Mucosa of stomach (tissue), 1 donor: ENCODE results near the gene GTF3C5.
"Not testable (repeated sequence)": the region's sequence is repeated elsewhere in the genome, so short reads cannot be mapped to it uniquely, and the experiment has no call there.

Experiments used
- H3K27me3 ChIP-seq: one replicate; pipeline ENCODE4 v1.7.0; 2013; ENCODE audit warnings: mild to moderate bottlenecking, low read length; ENCODE audit not compliant: control insufficient read depth, insufficient read depth
- H3K36me3 ChIP-seq: one replicate; pipeline ENCODE4 v1.7.0; 2013; ENCODE audit warnings: low read length; ENCODE audit not compliant: control insufficient read depth, insufficient read depth
- H3K4me1 ChIP-seq: one replicate; pipeline ENCODE4 v1.7.0; 2013; ENCODE audit warnings: mild to moderate bottlenecking, low read length; ENCODE audit not compliant: control insufficient read depth, insufficient read depth
- H3K4me3 ChIP-seq: one replicate; pipeline ENCODE4 v1.7.0; 2013; ENCODE audit warnings: low read length
- H3K9ac ChIP-seq: one replicate; pipeline ENCODE4 v1.7.0; 2013; ENCODE audit warnings: mild to moderate bottlenecking, low read length, moderate library complexity
- H3K9me3 ChIP-seq: one replicate; pipeline ENCODE4 v1.7.0; 2013; ENCODE audit warnings: mild to moderate bottlenecking, low read length, moderate library complexity; ENCODE audit not compliant: control insufficient read depth
- donor health status: Pancreatic carcinoma.

The GTF3C5 gene

GRCh38 chr9:133059623-133060022 is 28.8 kb downstream of the GTF3C5 start:
- H3K27me3 ChIP-seq = no peaks in the 10 kb centered on the region
- H3K9me3 ChIP-seq = no peaks in the 10 kb centered on the region
- no peak overlapping the region for H3K4me3 ChIP-seq
- H3K36me3 ChIP-seq = peaks cover 16% of the 10 kb centered on the region
- H3K9ac ChIP-seq = no peak overlapping the region
- no peaks in the 10 kb centered on the region for H3K4me1 ChIP-seq

- Histone ChIP-seq H3K4me3 (no peak overlapping the region), H3K9ac (no peak overlapping the region), H3K9me3 (no peaks in the 10 kb centered on the region), H3K4me1 (no peaks in the 10 kb centered on the region), H3K36me3 (peaks cover 7% of the 10 kb centered on the region), H3K27me3 (no peaks in the 10 kb centered on the region)
Observed at GRCh38 chr9:133060417-133060841, 29.6 kb downstream of the GTF3C5 start.

GRCh38 chr9:133061019-133061763 is 30.4 kb downstream of the GTF3C5 start:
- H3K27me3 ChIP-seq, H3K9ac ChIP-seq, H3K36me3 ChIP-seq, H3K9me3 ChIP-seq, H3K4me3 ChIP-seq, H3K4me1 ChIP-seq: not testable (repeated sequence)

- not testable (repeated sequence) for H3K4me3 ChIP-seq, H3K4me1 ChIP-seq, H3K9ac ChIP-seq, H3K9me3 ChIP-seq, H3K36me3 ChIP-seq, H3K27me3 ChIP-seq
Observed at GRCh38 chr9:133061764-133062145, 31.0 kb downstream of the GTF3C5 start, which contains the start of gene CEL. Gene CEL (plus strand): TSS chr9:133061981. CDS start chr9:133062003, 22 bp downstream.

- H3K4me3 ChIP-seq, H3K4me1 ChIP-seq, H3K27me3 ChIP-seq, H3K9ac ChIP-seq, H3K36me3 ChIP-seq, H3K9me3 ChIP-seq: not testable (repeated sequence)
Observed at GRCh38 chr9:133062569-133062968, 31.8 kb downstream of the GTF3C5 start.

GRCh38 chr9:133063159-133063499 is 32.3 kb downstream of the GTF3C5 start:
- H3K9me3 ChIP-seq = no peaks in the 10 kb centered on the region
- no peak overlapping the region for H3K9ac ChIP-seq
- no peak overlapping the region for H3K4me3 ChIP-seq
- H3K27me3 ChIP-seq = no peaks in the 10 kb centered on the region
- no peaks in the 10 kb centered on the region for H3K4me1 ChIP-seq
- H3K36me3 ChIP-seq = no peaks in the 10 kb centered on the region

- Histone ChIP-seq H3K9me3 (no peaks in the 10 kb centered on the region), H3K36me3 (no peaks in the 10 kb centered on the region), H3K27me3 (no peaks in the 10 kb centered on the region), H3K4me1 (no peaks in the 10 kb centered on the region), H3K4me3 (no peak overlapping the region), H3K9ac (no peak overlapping the region)
Observed at GRCh38 chr9:133063500-133064231, 32.9 kb downstream of the GTF3C5 start.

- H3K36me3 ChIP-seq = no peaks in the 10 kb centered on the region
Observed at GRCh38 chr9:133064241-133065069, 33.7 kb downstream of the GTF3C5 start.

GRCh38 chr9:133065070-133065388 is 34.2 kb downstream of the GTF3C5 start:
- no peak overlapping the region for H3K9ac ChIP-seq
- no peak overlapping the region for H3K4me3 ChIP-seq
- H3K4me1 ChIP-seq = no peaks in the 10 kb centered on the region
- no peaks in the 10 kb centered on the region for H3K27me3 ChIP-seq
- no peaks in the 10 kb centered on the region for H3K9me3 ChIP-seq
- no peaks in the 10 kb centered on the region for H3K36me3 ChIP-seq

More at GRCh38 chr9:133064241-133065069, 33.7 kb downstream of the GTF3C5 start:
- Histone ChIP-seq H3K4me1 (no peaks in the 10 kb centered on the region), H3K27me3 (no peaks in the 10 kb centered on the region), H3K9ac (no peak overlapping the region), H3K9me3 (no peaks in the 10 kb centered on the region), H3K4me3 (no peak overlapping the region)

- Histone ChIP-seq H3K36me3 (no peaks in the 10 kb centered on the region), H3K27me3 (no peaks in the 10 kb centered on the region), H3K9ac (no peak overlapping the region), H3K4me3 (no peak overlapping the region), H3K9me3 (no peaks in the 10 kb centered on the region), H3K4me1 (no peaks in the 10 kb centered on the region)
Observed at GRCh38 chr9:133066181-133066983, 35.6 kb downstream of the GTF3C5 start.

GRCh38 chr9:133067006-133067405 is 36.2 kb downstream of the GTF3C5 start:
- no peaks in the 10 kb centered on the region for H3K9me3 ChIP-seq
- H3K4me1 ChIP-seq = no peaks in the 10 kb centered on the region
- H3K9ac ChIP-seq = no peak overlapping the region
- H3K36me3 ChIP-seq = no peaks in the 10 kb centered on the region
- no peak overlapping the region for H3K4me3 ChIP-seq
- no peaks in the 10 kb centered on the region for H3K27me3 ChIP-seq
